ENCODE measurements around the gene KDM4F. TPM values are rescaled to one million over a fixed set of nuclear protein-coding genes. Genes with fewer than 3 reads are reported as not detected.
A peak's percentile ranks its signal among the peaks of the same experiment; 100 is the strongest.

KDM4F gene
- total RNA-seq, 1 donor from 2014 or later: not detected

DNA sequence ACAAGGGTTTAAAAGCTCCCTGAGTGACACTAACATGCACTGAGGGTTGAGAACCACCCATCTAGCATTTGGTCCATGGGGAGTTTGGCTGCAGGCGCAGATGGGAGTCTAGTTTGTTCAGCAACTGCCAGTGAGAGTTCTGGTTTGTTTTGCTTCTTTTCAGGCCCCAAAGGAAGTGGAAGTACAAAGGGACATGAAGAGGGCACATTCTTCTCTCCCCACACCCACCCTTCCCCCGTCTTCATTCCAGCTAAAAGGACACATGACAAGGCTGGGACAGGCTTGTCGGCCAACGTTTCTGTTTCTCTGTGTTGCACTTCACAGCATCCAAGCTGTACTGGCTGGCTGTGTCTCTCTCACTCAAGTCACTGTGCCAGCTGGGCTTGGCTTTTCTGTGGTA lies 32.2 kb downstream of the KDM4F start:
- no peaks in the 10 kb centered on the region for H3K27me3 ChIP-seq
- intact Hi-C loops (cut with DNase I): no loop called here
- no peaks in the 10 kb centered on the region for H3K36me3 ChIP-seq
- H3K9me3 ChIP-seq: no peaks in the 10 kb centered on the region
- H3K27ac ChIP-seq: peak overlapping the region; percentile 63
- peaks cover 15% of the 10 kb centered on the region for H3K4me1 ChIP-seq
- peak; percentile 72 for ATAC-seq
- TF ChIP-seq, protein P1, sequence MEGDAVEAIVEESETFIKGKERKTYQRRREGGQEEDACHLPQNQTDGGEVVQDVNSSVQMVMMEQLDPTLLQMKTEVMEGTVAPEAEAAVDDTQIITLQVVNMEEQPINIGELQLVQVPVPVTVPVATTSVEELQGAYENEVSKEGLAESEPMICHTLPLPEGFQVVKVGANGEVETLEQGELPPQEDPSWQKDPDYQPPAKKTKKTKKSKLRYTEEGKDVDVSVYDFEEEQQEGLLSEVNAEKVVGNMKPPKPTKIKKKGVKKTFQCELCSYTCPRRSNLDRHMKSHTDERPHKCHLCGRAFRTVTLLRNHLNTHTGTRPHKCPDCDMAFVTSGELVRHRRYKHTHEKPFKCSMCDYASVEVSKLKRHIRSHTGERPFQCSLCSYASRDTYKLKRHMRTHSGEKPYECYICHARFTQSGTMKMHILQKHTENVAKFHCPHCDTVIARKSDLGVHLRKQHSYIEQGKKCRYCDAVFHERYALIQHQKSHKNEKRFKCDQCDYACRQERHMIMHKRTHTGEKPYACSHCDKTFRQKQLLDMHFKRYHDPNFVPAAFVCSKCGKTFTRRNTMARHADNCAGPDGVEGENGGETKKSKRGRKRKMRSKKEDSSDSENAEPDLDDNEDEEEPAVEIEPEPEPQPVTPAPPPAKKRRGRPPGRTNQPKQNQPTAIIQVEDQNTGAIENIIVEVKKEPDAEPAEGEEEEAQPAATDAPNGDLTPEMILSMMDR (IDR thresholded peaks at IDR 0.05): no peak
- DNase-seq: no peak
- H3K4me3 ChIP-seq: no peak overlapping the region

DNA sequence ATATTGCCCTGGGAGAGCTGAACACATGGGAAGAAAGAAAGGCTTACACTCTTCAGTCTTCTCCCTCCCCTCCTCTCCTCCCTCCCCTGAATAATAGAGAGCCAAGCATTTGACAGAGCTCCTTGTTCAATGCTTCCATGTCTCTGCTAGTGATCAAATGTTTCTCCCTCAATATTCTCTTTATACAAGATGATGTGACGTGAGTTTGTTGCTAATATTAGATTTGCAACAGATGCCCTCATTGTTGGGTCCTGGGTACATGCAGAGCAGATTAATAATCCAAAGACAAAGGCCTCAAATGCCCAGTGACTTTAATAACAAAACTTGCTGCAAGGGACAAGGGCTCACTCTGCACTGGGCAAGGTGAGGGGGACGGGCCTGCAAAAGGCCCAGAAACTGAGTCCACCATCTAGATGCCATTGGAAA lies 33.4 kb downstream of the KDM4F start:
- Histone ChIP-seq H3K9me3 (no peaks in the 10 kb centered on the region), H3K36me3 (no peaks in the 10 kb centered on the region), H3K27me3 (no peaks in the 10 kb centered on the region), H3K4me3 (no peak overlapping the region), H3K27ac (no peak overlapping the region), H3K4me1 (peaks cover 8% of the 10 kb centered on the region)
- TF ChIP-seq, protein P1 (IDR thresholded peaks at IDR 0.05): no peak
- intact Hi-C loops (cut with DNase I): no loop called here
- ATAC-seq (no peak), DNase-seq (no peak)

DNA sequence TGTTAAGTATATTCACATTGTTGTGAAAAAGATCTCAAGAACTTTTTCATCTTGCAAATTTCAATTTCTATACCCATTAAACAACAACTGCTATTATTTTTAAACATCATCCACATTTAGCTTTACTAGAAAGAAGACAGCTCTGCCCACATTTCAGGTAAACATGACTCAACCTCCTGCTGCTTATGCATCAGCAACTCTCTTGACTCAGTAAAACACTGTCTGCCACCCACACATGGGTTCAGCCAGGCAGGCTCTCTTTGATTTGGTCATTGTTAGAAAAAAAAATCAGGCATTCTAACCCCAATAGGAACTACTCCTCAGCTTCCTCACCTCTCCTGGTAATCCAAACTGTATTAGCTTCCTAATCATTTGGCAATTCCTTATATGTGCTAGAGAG lies 35.3 kb downstream of the KDM4F start:
- intact Hi-C loops (cut with DNase I): no loop called here
- Histone ChIP-seq H3K27ac (no peak overlapping the region), H3K4me1 (peaks cover 5% of the 10 kb centered on the region), H3K36me3 (no peaks in the 10 kb centered on the region), H3K9me3 (no peaks in the 10 kb centered on the region), H3K4me3 (no peak overlapping the region), H3K27me3 (no peaks in the 10 kb centered on the region)
- DNase-seq (no peak), ATAC-seq (no peak)
- TF ChIP-seq, protein P1 (IDR thresholded peaks at IDR 0.05): no peak

DNA sequence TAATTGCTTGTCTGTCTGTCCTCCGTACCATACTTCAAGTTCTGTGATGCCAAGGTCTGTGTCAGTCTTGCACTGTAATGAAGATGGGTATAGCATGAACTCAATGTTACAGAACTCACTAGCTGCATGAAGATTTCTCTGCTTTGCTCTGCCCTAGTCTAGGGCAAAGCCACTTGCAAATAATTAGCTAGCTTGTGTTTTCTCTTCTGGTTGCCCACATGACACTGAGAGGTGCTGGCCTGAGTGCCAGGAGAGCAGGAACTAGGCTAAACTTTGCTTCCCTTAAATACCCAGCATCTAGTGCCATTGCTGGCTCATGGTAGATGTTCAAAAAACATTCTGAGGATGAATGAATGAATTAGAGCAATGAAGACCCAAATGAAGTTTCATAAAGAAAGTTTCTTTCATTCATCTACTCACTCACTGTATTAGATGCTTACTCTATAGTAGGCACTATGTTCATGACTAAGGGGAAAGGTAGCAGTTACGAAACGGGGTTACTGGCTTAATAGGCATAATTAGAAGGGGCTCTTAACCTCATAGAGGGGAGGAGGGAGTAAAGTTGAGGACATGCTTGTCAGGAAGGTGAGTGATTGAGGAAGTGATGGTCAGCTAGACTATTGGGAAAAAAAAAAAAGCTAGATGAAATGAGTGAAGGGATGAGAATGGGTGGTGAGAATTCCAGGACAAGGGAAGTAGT lies 36.0 kb downstream of the KDM4F start:
- Histone ChIP-seq H3K4me1 (peaks cover 5% of the 10 kb centered on the region), H3K9me3 (no peaks in the 10 kb centered on the region), H3K36me3 (no peaks in the 10 kb centered on the region), H3K4me3 (no peak overlapping the region), H3K27ac (no peak overlapping the region), H3K27me3 (no peaks in the 10 kb centered on the region)
- no peak for DNase-seq
- TF ChIP-seq, protein P1 (IDR thresholded peaks at IDR 0.05): no peak
- intact Hi-C loops (cut with DNase I): no loop called here
- no peak for ATAC-seq

DNA sequence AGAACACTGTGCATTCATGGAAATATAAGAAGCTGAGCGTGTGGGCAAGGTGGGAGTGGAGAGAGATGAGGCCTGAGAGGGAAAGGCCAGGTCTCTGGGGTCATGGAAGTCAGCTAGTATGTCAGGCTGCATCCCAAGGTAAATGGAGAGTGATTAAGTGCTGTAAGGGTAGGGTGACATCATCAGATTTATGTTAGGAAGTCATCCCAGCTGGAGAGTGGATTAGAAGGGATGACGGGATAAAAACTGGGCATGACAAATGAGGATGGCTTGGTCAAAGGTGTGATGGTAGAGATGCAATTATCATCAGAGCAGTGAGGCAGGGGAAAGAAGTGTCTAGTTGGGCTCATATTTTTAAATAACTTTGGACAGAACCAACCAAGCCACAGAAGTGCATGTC lies 36.9 kb downstream of the KDM4F start:
- no peak for DNase-seq
- intact Hi-C loops (cut with DNase I): no loop called here
- peaks cover 13% of the 10 kb centered on the region for H3K4me1 ChIP-seq
- H3K27ac ChIP-seq: no peak overlapping the region
- no peak for ATAC-seq
- H3K4me3 ChIP-seq: no peak overlapping the region
- no peaks in the 10 kb centered on the region for H3K36me3 ChIP-seq
- TF ChIP-seq, protein P1 (IDR thresholded peaks at IDR 0.05): no peak
- H3K27me3 ChIP-seq: no peaks in the 10 kb centered on the region
- no peaks in the 10 kb centered on the region for H3K9me3 ChIP-seq

Data from upper lobe of right lung (tissue), 1 donor.